Fibroblast of pulmonary artery (primary cell): ENCODE results near the gene RIPOR3.

Experiments used
- DNase-seq: peaks from one replicate; pipeline ENCODE4 v3.0.0-alpha.2; 2010; ENCODE audit warnings: low read depth
- H3K4me3 ChIP-seq: replicated peaks from 2 replicates; pipeline ENCODE4 v1.5.1; 2011; ENCODE audit warnings: low read depth, mild to moderate bottlenecking, control low read depth, low read length, moderate library complexity
- CTCF ChIP-seq: IDR thresholded peaks from 2 replicates; pipeline ENCODE4 v1.5.1; 2011; ENCODE audit warnings: mild to moderate bottlenecking, control low read depth, low read length, inconsistent platforms; ENCODE audit errors: missing control alignments

Gene RIPOR3

GRCh38 chr20:50688256-50688975 lies 2.9 kb downstream of the RIPOR3 start:
- DNase-seq: no peak
- no peak for TF ChIP-seq CTCF
- no peak overlapping the region for H3K4me3 ChIP-seq

GRCh38 chr20:50686821-50687220 lies 4.5 kb downstream of the RIPOR3 start:
- no peak overlapping the region for H3K4me3 ChIP-seq
- TF ChIP-seq CTCF: no peak
- DNase-seq: no peak

- no peak for TF ChIP-seq CTCF
- no peak for DNase-seq
- H3K4me3 ChIP-seq: no peak overlapping the region
Measured at GRCh38 chr20:50683570-50683969, 7.8 kb downstream of the RIPOR3 start.

GRCh38 chr20:50682947-50683530 lies 8.3 kb downstream of the RIPOR3 start:
- no peak for TF ChIP-seq CTCF

GRCh38 chr20:50682065-50682464 lies 9.3 kb downstream of the RIPOR3 start:
- H3K4me3 ChIP-seq: no peak overlapping the region
- no peak for TF ChIP-seq CTCF
- DNase-seq: no peak

More at GRCh38 chr20:50682947-50683530, 8.3 kb downstream of the RIPOR3 start:
- no peak for DNase-seq
- H3K4me3 ChIP-seq: no peak overlapping the region

- DNase-seq: no peak
- H3K4me3 ChIP-seq: no peak overlapping the region
- no peak for TF ChIP-seq CTCF
Measured at GRCh38 chr20:50681359-50682064, 9.8 kb downstream of the RIPOR3 start.
